Ovary (tissue), 9 donors: ENCODE results near the gene PLXNB3. TPM values are rescaled to one million over a fixed set of nuclear protein-coding genes. Genes with fewer than 3 reads are reported as not detected.
A peak's percentile ranks its signal among the peaks of the same experiment; 100 is the strongest.

ENCODE experiments used
- DNase-seq, 5 donors: peaks; one replicate each; pipeline ENCODE4 v3.0.0-alpha.2; 2019 to 2020
- H3K27ac ChIP-seq, 2 donors: fragments of 200-600 bp; one replicate each; pipeline versions ENCODE4 v1.5.1 to v1.8.0; 2019 to 2022
- H3K27me3 ChIP-seq: fragments of 200-600 bp; one replicate; pipeline ENCODE4 v1.8.0; 2022
- H3K36me3 ChIP-seq: fragments of 200-600 bp; sonication (generic); one replicate; pipeline ENCODE4 v1.5.1; 2019
- H3K4me1 ChIP-seq: one replicate; pipeline ENCODE4 v1.8.1; 2013; ENCODE audit warnings: mild to moderate bottlenecking, moderate library complexity; ENCODE audit not compliant: insufficient read depth
- H3K4me3 ChIP-seq: fragments of 200-600 bp; sonication (generic); one replicate; pipeline ENCODE4 v1.5.1; 2017
- H3K9me3 ChIP-seq, 2 donors: fragments of 200-600 bp in 1 of 2; sonication (generic) in 1 of 2; one replicate each; pipeline versions ENCODE4 v1.5.1 to v1.8.1; 2013 to 2019; ENCODE audit warnings: mild to moderate bottlenecking in 1 of 2, moderate library complexity in 1 of 2
- EP300 ChIP-seq: sonication (generic); formaldehyde crosslinking; IDR thresholded peaks from one replicate; pipeline ENCODE4 v1.6.1; 2017; ENCODE audit warnings: antibody characterized with exemption
- POLR2A ChIP-seq: fragments of 450-650 bp; IDR thresholded peaks from one replicate; pipeline ENCODE4 v1.6.1; 2017; ENCODE audit warnings: antibody characterized with exemption, mild to moderate bottlenecking, moderate library complexity
- WGBS, 3 donors: extraction: QIAGEN DNeasy Blood & Tissue Kit in 1 of 3; methylation state at CpG; one replicate each; pipeline versions ENCODE4 v1.1.5 to v1.1.7; 2013 to 2017; 5-methylcytosine and 5-hydroxymethylcytosine counted together
- intact Hi-C, 4 donors: fragments of 100-400 bp; cut with DNase I; formaldehyde crosslinking; loops; one replicate each; pipeline versions ENCODE4 v1.11.0 to v1.15.1; 2022 to 2023
- polyA plus RNA-seq, 2 donors: library from polyadenylated mRNA; stranded (reverse); fragments of 200-250 nt in 1 of 2; fragments of 350-450 nt in 1 of 2; fragmentation: Illumina TruSeq in 1 of 2; extraction: RNeasy Lipid Tissue Mini Kit (QIAGEN cat#74804) in 1 of 2; gene quantifications; one replicate each; pipeline ENCODE4 v1.2.3, GENCODE V29; 2013 to 2014
- total RNA-seq, 7 donors: library from RNA; depleted of rRNA in 2 of 7; stranded (reverse); fragments of >200 nt in 2 of 7; fragmentation: NEBNext Ultra II Directional in 3 of 7; extraction: Animal tissue kit (Norgen Biotek cat#: 25700) in 3 of 7; gene quantifications; one replicate each; pipeline versions ENCODE4 v1.1.0 to v1.2.4, GENCODE V29; 2016 to 2023
- TF ChIP-seq, protein P1 (sequence below), 3 donors: fragments of 450-650 bp in 2 of 3; fragments of 200-600 bp in 1 of 3; IDR thresholded peaks; one replicate each; pipeline versions ENCODE4 v1.5.1 to v1.8.0; 2016 to 2022; ENCODE audit warnings: antibody characterized with exemption in 3 of 3, mild to moderate bottlenecking in 1 of 3
- donor health status: DM: no; HTN: no; CAD: no; lungs with moderate emphysema.
- donor health status: DM: no; HTN: no; CAD: no.
- donor health status: Bipolar disorder and iron deficiency.
- donor health status: DM: yes; HTN: yes; CAD: no.
- donor health status: DM: no; HTN: no; CAD: no.
- donor health status: DM: yes; HTN: yes; CAD: no.

Gene PLXNB3
- total and polyA plus RNA-seq, 9 donors: 0.46 to 5.0 (median 0.95) TPM

GRCh38 chrX:153770601-153771414 is 6.8 kb downstream of the PLXNB3 start:
- Histone ChIP-seq H3K27ac (no peak overlapping the region), H3K36me3 (no peaks in the 10 kb centered on the region), H3K4me3 (no peak overlapping the region), H3K9me3 (no peaks in the 10 kb centered on the region), H3K27me3 (no peaks in the 10 kb centered on the region), H3K4me1 (no peaks in the 10 kb centered on the region)
- 85 to 88% (median 88%) methylated on average over 17 to 18 of the region's 18 CpGs for WGBS, 3 donors
- intact Hi-C loops: loop anchor here in 1 of 4 donors (5.0 kb wide), 1 partner anchor 1446 kb away; the partner anchor contains the start of gene VBP1
- TF ChIP-seq EP300 (no peak), POLR2A (no peak)
- TF ChIP-seq, protein P1, sequence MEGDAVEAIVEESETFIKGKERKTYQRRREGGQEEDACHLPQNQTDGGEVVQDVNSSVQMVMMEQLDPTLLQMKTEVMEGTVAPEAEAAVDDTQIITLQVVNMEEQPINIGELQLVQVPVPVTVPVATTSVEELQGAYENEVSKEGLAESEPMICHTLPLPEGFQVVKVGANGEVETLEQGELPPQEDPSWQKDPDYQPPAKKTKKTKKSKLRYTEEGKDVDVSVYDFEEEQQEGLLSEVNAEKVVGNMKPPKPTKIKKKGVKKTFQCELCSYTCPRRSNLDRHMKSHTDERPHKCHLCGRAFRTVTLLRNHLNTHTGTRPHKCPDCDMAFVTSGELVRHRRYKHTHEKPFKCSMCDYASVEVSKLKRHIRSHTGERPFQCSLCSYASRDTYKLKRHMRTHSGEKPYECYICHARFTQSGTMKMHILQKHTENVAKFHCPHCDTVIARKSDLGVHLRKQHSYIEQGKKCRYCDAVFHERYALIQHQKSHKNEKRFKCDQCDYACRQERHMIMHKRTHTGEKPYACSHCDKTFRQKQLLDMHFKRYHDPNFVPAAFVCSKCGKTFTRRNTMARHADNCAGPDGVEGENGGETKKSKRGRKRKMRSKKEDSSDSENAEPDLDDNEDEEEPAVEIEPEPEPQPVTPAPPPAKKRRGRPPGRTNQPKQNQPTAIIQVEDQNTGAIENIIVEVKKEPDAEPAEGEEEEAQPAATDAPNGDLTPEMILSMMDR (IDR thresholded peaks at IDR 0.05): no peak
- DNase-seq: peak in 2 of 5 donors; percentile 9 to 16

DNA sequence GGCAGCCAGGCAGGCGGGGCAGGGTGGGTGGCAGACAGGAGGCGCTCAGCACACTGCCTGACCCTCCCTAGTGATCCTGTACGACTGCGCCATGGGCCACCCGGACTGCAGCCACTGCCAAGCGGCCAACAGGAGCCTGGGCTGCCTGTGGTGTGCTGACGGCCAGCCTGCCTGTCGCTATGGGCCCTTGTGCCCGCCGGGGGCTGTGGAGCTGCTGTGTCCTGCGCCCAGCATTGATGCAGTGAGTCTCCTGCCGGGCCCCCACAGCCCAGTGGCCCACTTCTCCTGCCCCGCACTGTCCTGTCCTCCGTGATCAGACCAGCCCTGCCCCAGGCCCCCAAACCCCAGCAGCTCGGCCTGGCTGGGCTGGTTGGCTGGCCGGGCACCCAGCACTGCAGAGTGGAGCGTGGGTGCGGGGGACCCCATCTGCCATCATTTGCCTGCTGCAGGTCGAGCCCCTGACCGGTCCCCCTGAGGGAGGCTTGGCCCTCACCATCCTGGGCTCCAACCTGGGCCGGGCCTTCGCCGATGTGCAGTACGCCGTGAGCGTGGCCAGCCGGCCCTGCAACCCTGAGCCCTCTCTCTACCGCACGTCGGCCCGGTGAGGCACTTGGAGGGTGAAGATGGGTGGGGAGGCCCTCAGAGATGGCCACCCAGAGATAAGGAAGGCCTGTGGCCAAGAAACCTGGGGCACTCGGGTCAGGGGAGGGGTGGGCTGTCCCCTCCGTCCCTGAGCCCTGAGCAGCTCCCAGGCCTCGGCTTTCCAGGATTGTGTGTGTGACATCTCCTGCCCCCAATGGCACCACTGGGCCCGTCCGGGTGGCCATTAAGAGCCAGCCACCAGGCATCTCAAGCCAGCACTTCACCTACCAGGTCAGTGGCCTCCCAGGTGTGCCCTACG is 7.6 kb downstream of the PLXNB3 start:
- DNase-seq: peak in 2 of 5 donors; percentile 9 to 31
- H3K9me3 ChIP-seq: no peaks in the 10 kb centered on the region
- H3K36me3 ChIP-seq: no peaks in the 10 kb centered on the region
- TF ChIP-seq EP300: no peak
- TF ChIP-seq POLR2A: no peak
- TF ChIP-seq, protein P1 (IDR thresholded peaks at IDR 0.05): no peak
- no peak overlapping the region for H3K4me3 ChIP-seq
- H3K27me3 ChIP-seq: no peaks in the 10 kb centered on the region
- H3K4me1 ChIP-seq: no peaks in the 10 kb centered on the region
- H3K27ac ChIP-seq: no peak overlapping the region
- intact Hi-C loops: loop anchor here in 1 of 4 donors (5.0 kb wide), 1 partner anchor 1446 kb away; the partner anchor contains the start of gene VBP1
- 83 to 85% (median 83%) methylated on average over 33 to 37 of the region's 37 CpGs for WGBS, 3 donors

DNA sequence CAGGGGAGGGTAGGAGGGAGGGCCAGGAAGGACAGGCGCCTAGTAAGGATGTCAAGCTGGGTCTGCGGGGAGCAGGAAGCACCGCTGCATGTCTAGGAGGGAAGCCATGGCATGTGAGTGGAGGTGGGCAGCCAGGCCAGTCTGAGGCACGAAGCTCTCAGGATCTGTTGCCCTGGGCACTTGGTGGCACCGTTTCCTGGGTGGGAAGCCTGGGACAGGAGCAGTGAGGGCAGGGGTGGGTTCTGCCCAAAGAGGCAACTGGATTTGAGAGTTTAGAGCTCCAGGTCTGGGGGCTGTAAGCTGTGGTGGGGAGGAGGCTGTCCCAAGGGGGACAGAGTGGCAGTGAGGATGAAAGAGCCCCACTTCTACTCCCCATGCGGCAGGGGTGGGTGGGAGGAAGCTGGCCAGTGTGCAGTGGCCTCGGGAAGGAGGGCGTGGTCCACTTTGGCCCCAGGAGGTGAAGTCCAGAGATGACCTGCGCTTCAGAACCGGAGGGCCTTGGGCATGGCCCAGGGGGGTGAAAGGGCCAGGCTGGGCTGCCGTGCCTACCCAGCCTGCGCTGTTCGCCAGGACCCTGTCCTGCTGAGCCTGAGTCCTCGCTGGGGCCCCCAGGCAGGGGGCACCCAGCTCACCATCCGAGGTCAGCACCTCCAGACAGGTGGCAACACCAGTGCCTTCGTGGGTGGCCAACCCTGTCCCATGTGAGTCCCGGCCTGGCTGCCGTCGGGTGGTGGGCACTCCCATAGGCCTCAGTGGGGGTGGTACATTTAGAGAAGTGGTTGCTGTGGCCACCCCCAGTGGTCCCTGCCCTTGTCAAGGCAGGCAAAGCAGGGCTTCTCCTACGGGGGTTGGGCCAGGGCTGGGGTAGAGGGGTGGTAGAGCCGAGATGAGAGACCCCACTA is 8.5 kb downstream of the PLXNB3 start:
- WGBS, 3 donors: 79 to 88% (median 83%) methylated on average over 20 to 21 of the region's 21 CpGs
- TF ChIP-seq, protein P1 (IDR thresholded peaks at IDR 0.05): no peak
- TF ChIP-seq EP300 (no peak), POLR2A (no peak)
- no peaks in the 10 kb centered on the region for H3K36me3 ChIP-seq
- H3K4me1 ChIP-seq: no peaks in the 10 kb centered on the region
- no peak overlapping the region for H3K4me3 ChIP-seq
- no peak overlapping the region for H3K27ac ChIP-seq
- H3K27me3 ChIP-seq: no peaks in the 10 kb centered on the region
- DNase-seq: peak in 1 of 5 donors; percentile 28
- intact Hi-C loops: loop anchor here in 1 of 4 donors (5.0 kb wide), 1 partner anchor 1445 kb away; the partner anchor contains the start of gene VBP1
- H3K9me3 ChIP-seq: no peaks in the 10 kb centered on the region
